Activated CD4-positive, alpha-beta memory T cell treated with anti-CD3 and anti-CD28 coated beads for 36 hours (primary cell): ENCODE measurements around the gene TMEM235. TPM values are rescaled to one million over a fixed set of nuclear protein-coding genes. Genes with fewer than 3 reads are reported as not detected.

Experiments
- CTCF ChIA-PET: fragments of 350-600 bp; sonication (Branson Sonifier 250); formaldehyde crosslinking; loops from one replicate; lab custom pipeline; 2021; ENCODE audit warnings: antibody characterized with exemption, inconsistent platforms; lab: Charles Lee
- POLR2A ChIA-PET: fragments of 350-600 bp; sonication (Branson Sonifier 250); formaldehyde crosslinking; loops from one replicate; lab custom pipeline; 2021; ENCODE audit warnings: antibody characterized with exemption; lab: Charles Lee
- DNase-seq: peaks from one replicate; pipeline ENCODE4 v3.0.0-alpha.2; 2020
- H3K27ac Mint-ChIP-seq: one replicate; pipeline ENCODE4 v1.8.0; 2021; ENCODE audit warnings: mixed read lengths
- H3K27me3 Mint-ChIP-seq: one replicate; pipeline ENCODE4 v1.8.0; 2021; ENCODE audit warnings: mixed read lengths
- H3K36me3 Mint-ChIP-seq: one replicate; pipeline ENCODE4 v1.8.0; 2021; ENCODE audit warnings: mixed read lengths
- H3K4me1 Mint-ChIP-seq: one replicate; pipeline ENCODE4 v1.8.0; 2021; ENCODE audit warnings: low read depth, mixed read lengths
- H3K4me3 Mint-ChIP-seq: one replicate; pipeline ENCODE4 v1.8.0; 2021; ENCODE audit warnings: mild to moderate bottlenecking, mixed read lengths
- H3K9me3 Mint-ChIP-seq: one replicate; pipeline ENCODE4 v1.8.0; 2021; ENCODE audit warnings: mixed read lengths
- intact Hi-C: fragments of 100-400 bp; cut with micrococcal nuclease; formaldehyde crosslinking; loops from one replicate; pipeline ENCODE4 v1.15.1; 2023
- total RNA-seq, 2 experiments: library from RNA; stranded (reverse); gene quantifications; one replicate each; pipeline ENCODE4 v1.2.3, GENCODE V29; 2021

Gene TMEM235
- total RNA-seq, 2 experiments from 2014 or later = not detected

GRCh38 chr17:78241277-78242023 is 10.0 kb downstream of the TMEM235 start:
- H3K4me1 Mint-ChIP-seq = no peaks in the 10 kb centered on the region
- no peak for DNase-seq
- no peak overlapping the region for H3K27ac Mint-ChIP-seq
- ChIA-PET CTCF (no interaction called here), POLR2A (interaction anchor here (0.5 kb wide), 1 partner anchor 23 kb away, joined by 4 read pairs; no protein-coding TSS in a partner anchor)
- no peaks in the 10 kb centered on the region for H3K9me3 Mint-ChIP-seq
- H3K36me3 Mint-ChIP-seq = no peaks in the 10 kb centered on the region
- H3K4me3 Mint-ChIP-seq = no peak overlapping the region
- intact Hi-C loops = no loop called here
- H3K27me3 Mint-ChIP-seq = no peaks in the 10 kb centered on the region

- POLR2A ChIA-PET = no interaction called here
- H3K4me1 Mint-ChIP-seq = no peaks in the 10 kb centered on the region
- H3K36me3 Mint-ChIP-seq = no peaks in the 10 kb centered on the region
- H3K27me3 Mint-ChIP-seq = no peaks in the 10 kb centered on the region
- H3K4me3 Mint-ChIP-seq = no peak overlapping the region
- no peaks in the 10 kb centered on the region for H3K9me3 Mint-ChIP-seq
- H3K27ac Mint-ChIP-seq = no peak overlapping the region
- intact Hi-C loops = no loop called here
- CTCF ChIA-PET = no interaction called here
- no peak for DNase-seq
Observed at GRCh38 chr17:78242024-78242742, 10.8 kb downstream of the TMEM235 start.

- intact Hi-C loops = no loop called here
- Mint-ChIP-seq H3K27ac (no peak overlapping the region), H3K36me3 (no peaks in the 10 kb centered on the region), H3K27me3 (no peaks in the 10 kb centered on the region), H3K4me3 (no peak overlapping the region), H3K9me3 (no peaks in the 10 kb centered on the region), H3K4me1 (peaks cover 16% of the 10 kb centered on the region)
- POLR2A ChIA-PET = no interaction called here
- CTCF ChIA-PET = interaction anchor here (0.6 kb wide), 1 partner anchor 231 kb away, joined by 3 read pairs; no protein-coding TSS in a partner anchor
- DNase-seq = no peak
Observed at GRCh38 chr17:78247304-78247703, 15.9 kb downstream of the TMEM235 start.

GRCh38 chr17:78248051-78248914 is 16.9 kb downstream of the TMEM235 start:
- ChIA-PET CTCF (interaction anchor here (1.1 kb wide), 1 partner anchor 245 kb away, joined by 4 read pairs; no protein-coding TSS in a partner anchor), POLR2A (no interaction called here)
- H3K27ac Mint-ChIP-seq = no peak overlapping the region
- no peak for DNase-seq
- no peak overlapping the region for H3K4me3 Mint-ChIP-seq
- H3K36me3 Mint-ChIP-seq = no peaks in the 10 kb centered on the region
- peaks cover 25% of the 10 kb centered on the region for H3K4me1 Mint-ChIP-seq
- no peaks in the 10 kb centered on the region for H3K9me3 Mint-ChIP-seq
- intact Hi-C loops = no loop called here
- no peaks in the 10 kb centered on the region for H3K27me3 Mint-ChIP-seq

GRCh38 chr17:78249074-78249817 is 17.8 kb downstream of the TMEM235 start:
- Mint-ChIP-seq H3K4me1 (peaks cover 29% of the 10 kb centered on the region), H3K27ac (no peak overlapping the region), H3K27me3 (no peaks in the 10 kb centered on the region), H3K9me3 (no peaks in the 10 kb centered on the region), H3K36me3 (no peaks in the 10 kb centered on the region), H3K4me3 (no peak overlapping the region)
- no peak for DNase-seq
- ChIA-PET CTCF (interaction anchor here (1.1 to 4.3 kb wide), 8 partner anchors 10 to 244 kb away, joined by 3 to 36 read pairs (median 10); partner anchors contain the start of genes AFMID and TK1), POLR2A (interaction anchor here (1.2 kb wide), 1 partner anchor 111 kb away, joined by 3 read pairs; the partner anchor contains the start of gene SOCS3)
- intact Hi-C loops = no loop called here

GRCh38 chr17:78249818-78250806 is 18.7 kb downstream of the TMEM235 start:
- Mint-ChIP-seq H3K27ac (no peak overlapping the region), H3K9me3 (peaks cover 2% of the 10 kb centered on the region), H3K36me3 (no peaks in the 10 kb centered on the region), H3K27me3 (no peaks in the 10 kb centered on the region), H3K4me3 (no peak overlapping the region), H3K4me1 (peaks cover 31% of the 10 kb centered on the region)
- ChIA-PET POLR2A (interaction anchor here (0.6 to 1.2 kb wide), 2 partner anchors 85 to 110 kb away, joined by 3 read pairs; partner anchors contain the start of gene SOCS3), CTCF (interaction anchor here (0.9 to 4.3 kb wide), 25 partner anchors 9 to 231 kb away, joined by 3 to 36 read pairs (median 6); partner anchors contain the start of genes AFMID, SOCS3 and TK1)
- no peak for DNase-seq
- intact Hi-C loops = loop anchor here (5.0 kb wide), 2 partner anchors 42 to 92 kb away; no protein-coding TSS in a partner anchor

GRCh38 chr17:78250891-78251772 is 19.7 kb downstream of the TMEM235 start:
- H3K4me1 Mint-ChIP-seq = peaks cover 31% of the 10 kb centered on the region
- H3K27me3 Mint-ChIP-seq = no peaks in the 10 kb centered on the region
- CTCF ChIA-PET = interaction anchor here (0.7 to 4.3 kb wide), 51 partner anchors 8 to 349 kb away, joined by 3 to 36 read pairs (median 4); partner anchors contain the start of genes AFMID, SOCS3 and TK1
- H3K9me3 Mint-ChIP-seq = peaks cover 2% of the 10 kb centered on the region
- POLR2A ChIA-PET = interaction anchor here (0.6 to 1.7 kb wide), 2 partner anchors 84 to 109 kb away, joined by 3 to 8 read pairs; partner anchors contain the start of gene SOCS3
- DNase-seq = peak; percentile 92
- no peaks in the 10 kb centered on the region for H3K36me3 Mint-ChIP-seq
- intact Hi-C loops = loop anchor here (1.0 to 5.0 kb wide), 3 partner anchors 41 to 166 kb away; no protein-coding TSS in a partner anchor
- H3K4me3 Mint-ChIP-seq = peak overlapping the region; percentile 44
- peak overlapping the region; percentile 9 for H3K27ac Mint-ChIP-seq

- CTCF ChIA-PET = interaction anchor here (0.7 to 4.3 kb wide), 44 partner anchors 9 to 349 kb away, joined by 3 to 36 read pairs (median 5); partner anchors contain the start of genes AFMID, SOCS3 and TK1
- Mint-ChIP-seq H3K36me3 (no peaks in the 10 kb centered on the region), H3K9me3 (peaks cover 2% of the 10 kb centered on the region), H3K27me3 (no peaks in the 10 kb centered on the region), H3K4me3 (peak overlapping the region; percentile 44), H3K27ac (peak overlapping the region; percentile 9), H3K4me1 (peaks cover 31% of the 10 kb centered on the region)
- no peak for DNase-seq
- POLR2A ChIA-PET = interaction anchor here (1.7 kb wide), 1 partner anchor 109 kb away, joined by 8 read pairs; the partner anchor contains the start of gene SOCS3
- intact Hi-C loops = loop anchor here (1.0 to 5.0 kb wide), 3 partner anchors 41 to 166 kb away; no protein-coding TSS in a partner anchor
Observed at GRCh38 chr17:78251773-78252103, 20.3 kb downstream of the TMEM235 start.

GRCh38 chr17:78252111-78252634 is 20.7 kb downstream of the TMEM235 start:
- no peaks in the 10 kb centered on the region for H3K27me3 Mint-ChIP-seq
- ChIA-PET CTCF (interaction anchor here (0.8 to 4.3 kb wide), 19 partner anchors 17 to 233 kb away, joined by 3 to 36 read pairs (median 6); partner anchors contain the start of genes AFMID, SOCS3 and TK1), POLR2A (interaction anchor here (1.0 to 1.7 kb wide), 2 partner anchors 91 to 108 kb away, joined by 3 to 8 read pairs; partner anchors contain the start of gene SOCS3)
- DNase-seq = peak; percentile 70
- peak overlapping the region; percentile 39 for H3K4me3 Mint-ChIP-seq
- H3K36me3 Mint-ChIP-seq = no peaks in the 10 kb centered on the region
- peaks cover 31% of the 10 kb centered on the region for H3K4me1 Mint-ChIP-seq
- H3K9me3 Mint-ChIP-seq = peaks cover 2% of the 10 kb centered on the region
- peak overlapping the region; percentile 73 for H3K27ac Mint-ChIP-seq
- intact Hi-C loops = loop anchor here (5.0 kb wide), 2 partner anchors 40 to 90 kb away; no protein-coding TSS in a partner anchor
